KMS-11 (cell line): ENCODE measurements around the gene CNR1.

ENCODE experiments used
- H2AFZ ChIP-seq: fragments of 200-600 bp; sonication (generic); 2 replicates; pipeline ENCODE4 v1.6.1; 2016; ENCODE audit warnings: antibody characterized with exemption, mixed run types, low read depth
- H3K27ac ChIP-seq: fragments of 200-600 bp; sonication (generic); 2 replicates; pipeline ENCODE4 v1.6.1; 2016; ENCODE audit warnings: mild to moderate bottlenecking, mixed run types
- H3K27me3 ChIP-seq: fragments of 200-600 bp; sonication (generic); 2 replicates; pipeline ENCODE4 v1.6.1; 2017; ENCODE audit warnings: mild to moderate bottlenecking, low read depth, mixed run types, moderate library complexity; ENCODE audit not compliant: insufficient read depth
- H3K36me3 ChIP-seq: fragments of 200-600 bp; sonication (generic); 2 replicates; pipeline ENCODE4 v1.6.1; 2017; ENCODE audit warnings: mild to moderate bottlenecking, mixed run types; ENCODE audit not compliant: insufficient read depth
- H3K4me1 ChIP-seq: fragments of 200-600 bp; sonication (generic); 2 replicates; pipeline ENCODE4 v1.6.1; 2016; ENCODE audit warnings: mild to moderate bottlenecking, low read depth, mixed run types; ENCODE audit not compliant: poor library complexity, severe bottlenecking
- H3K4me2 ChIP-seq: fragments of 200-600 bp; sonication (generic); 2 replicates; pipeline ENCODE4 v1.7.0; 2016; ENCODE audit warnings: mild to moderate bottlenecking, mixed run types
- H3K4me3 ChIP-seq: fragments of 200-600 bp; sonication (generic); IDR thresholded peaks from 2 replicates; pipeline ENCODE4 v1.6.1; 2017; ENCODE audit warnings: low read depth, low read length, mixed read lengths; ENCODE audit not compliant: insufficient read depth
- H3K79me2 ChIP-seq: fragments of 200-600 bp; sonication (generic); 2 replicates; pipeline ENCODE4 v1.6.1; 2016; ENCODE audit warnings: low read depth, mixed run types; ENCODE audit not compliant: insufficient read depth
- H3K9ac ChIP-seq: fragments of 200-600 bp; sonication (generic); 2 replicates; pipeline ENCODE4 v1.6.1; 2016; ENCODE audit warnings: mild to moderate bottlenecking, mixed run types
- H4K20me1 ChIP-seq: fragments of 200-600 bp; sonication (generic); 2 replicates; pipeline ENCODE4 v1.6.1; 2016; ENCODE audit warnings: mild to moderate bottlenecking, mixed run types; ENCODE audit not compliant: insufficient read depth
- CTCF ChIP-seq: fragments of 200-600 bp; sonication (generic); conservative IDR thresholded peaks from 2 replicates; pipeline ENCODE4 v1.6.1; 2017; ENCODE audit warnings: low read depth, mild to moderate bottlenecking, antibody characterized with exemption, low read length, moderate library complexity, mixed read lengths

CNR1 gene

GRCh38 chr6:88165087-88165843 lies 882 bp downstream of the CNR1 start:
- Histone ChIP-seq H4K20me1 (no peaks in the 10 kb centered on the region), H3K36me3 (no peaks in the 10 kb centered on the region), H3K27ac (no peak overlapping the region), H3K4me2 (peak overlapping the region; percentile 84), H3K27me3 (no peaks in the 10 kb centered on the region), H3K9ac (no peak overlapping the region; the same call in 1 of the 2 replicates), H2AFZ (peak overlapping the region; percentile 92), H3K4me3 (no peak overlapping the region), H3K4me1 (peaks cover 6% of the 10 kb centered on the region), H3K79me2 (no peaks in the 10 kb centered on the region)
- no peak for TF ChIP-seq CTCF

GRCh38 chr6:88164061-88164460 lies 2.1 kb downstream of the CNR1 start:
- no peak overlapping the region for H3K9ac ChIP-seq
- no peaks in the 10 kb centered on the region for H3K79me2 ChIP-seq
- H2AFZ ChIP-seq, result no peak overlapping the region
- H4K20me1 ChIP-seq, result no peaks in the 10 kb centered on the region
- no peak overlapping the region for H3K4me2 ChIP-seq
- no peak overlapping the region for H3K4me3 ChIP-seq
- no peak for TF ChIP-seq CTCF
- H3K36me3 ChIP-seq, result no peaks in the 10 kb centered on the region
- no peak overlapping the region for H3K27ac ChIP-seq
- H3K27me3 ChIP-seq, result no peaks in the 10 kb centered on the region
- peaks cover 6% of the 10 kb centered on the region for H3K4me1 ChIP-seq

GRCh38 chr6:88163616-88164015 lies 2.5 kb downstream of the CNR1 start:
- H3K27me3 ChIP-seq, result no peaks in the 10 kb centered on the region
- H3K4me3 ChIP-seq, result no peak overlapping the region
- no peak overlapping the region for H3K9ac ChIP-seq
- no peaks in the 10 kb centered on the region for H3K79me2 ChIP-seq
- H3K27ac ChIP-seq, result no peak overlapping the region
- TF ChIP-seq CTCF, result no peak
- H3K36me3 ChIP-seq, result no peaks in the 10 kb centered on the region
- peaks cover 6% of the 10 kb centered on the region for H3K4me1 ChIP-seq
- no peak overlapping the region for H2AFZ ChIP-seq
- H3K4me2 ChIP-seq, result no peak overlapping the region
- no peaks in the 10 kb centered on the region for H4K20me1 ChIP-seq

GRCh38 chr6:88161940-88162339 lies 4.2 kb downstream of the CNR1 start:
- H3K27ac ChIP-seq, result no peak overlapping the region
- no peaks in the 10 kb centered on the region for H3K79me2 ChIP-seq
- no peak overlapping the region for H3K9ac ChIP-seq
- no peak overlapping the region for H3K4me2 ChIP-seq
- H3K27me3 ChIP-seq, result no peaks in the 10 kb centered on the region
- H4K20me1 ChIP-seq, result no peaks in the 10 kb centered on the region
- peaks cover 6% of the 10 kb centered on the region for H3K4me1 ChIP-seq
- TF ChIP-seq CTCF, result no peak
- no peaks in the 10 kb centered on the region for H3K36me3 ChIP-seq
- no peak overlapping the region for H2AFZ ChIP-seq
- H3K4me3 ChIP-seq, result no peak overlapping the region
